Body of pancreas (tissue), 4 donors: ENCODE results near the gene NHERF1.

Source experiments
- POLR2A ChIP-seq, 3 donors: fragments of 450-650 bp; IDR thresholded peaks; one replicate each; pipeline ENCODE4 v1.6.1; 2016; ENCODE audit warnings: antibody characterized with exemption in 3 of 3, mild to moderate bottlenecking in 2 of 3
- TF ChIP-seq, protein P1 (sequence below), 7 experiments: fragments of 450-650 bp in 4 of 7; fragments of 200-600 bp in 3 of 7; sonication (generic) in 3 of 7; IDR thresholded peaks; one replicate each; pipeline ENCODE4 v1.5.1; 2016 to 2019; ENCODE audit warnings: antibody characterized with exemption in 7 of 7

GRCh38 chr17:74760404-74761105 lies 12.1 kb downstream of the NHERF1 start:
- TF ChIP-seq, protein P1, sequence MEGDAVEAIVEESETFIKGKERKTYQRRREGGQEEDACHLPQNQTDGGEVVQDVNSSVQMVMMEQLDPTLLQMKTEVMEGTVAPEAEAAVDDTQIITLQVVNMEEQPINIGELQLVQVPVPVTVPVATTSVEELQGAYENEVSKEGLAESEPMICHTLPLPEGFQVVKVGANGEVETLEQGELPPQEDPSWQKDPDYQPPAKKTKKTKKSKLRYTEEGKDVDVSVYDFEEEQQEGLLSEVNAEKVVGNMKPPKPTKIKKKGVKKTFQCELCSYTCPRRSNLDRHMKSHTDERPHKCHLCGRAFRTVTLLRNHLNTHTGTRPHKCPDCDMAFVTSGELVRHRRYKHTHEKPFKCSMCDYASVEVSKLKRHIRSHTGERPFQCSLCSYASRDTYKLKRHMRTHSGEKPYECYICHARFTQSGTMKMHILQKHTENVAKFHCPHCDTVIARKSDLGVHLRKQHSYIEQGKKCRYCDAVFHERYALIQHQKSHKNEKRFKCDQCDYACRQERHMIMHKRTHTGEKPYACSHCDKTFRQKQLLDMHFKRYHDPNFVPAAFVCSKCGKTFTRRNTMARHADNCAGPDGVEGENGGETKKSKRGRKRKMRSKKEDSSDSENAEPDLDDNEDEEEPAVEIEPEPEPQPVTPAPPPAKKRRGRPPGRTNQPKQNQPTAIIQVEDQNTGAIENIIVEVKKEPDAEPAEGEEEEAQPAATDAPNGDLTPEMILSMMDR (IDR thresholded peaks at IDR 0.05): no peak
- TF ChIP-seq POLR2A (IDR thresholded peaks at IDR 0.05): no peak
